ENCODE results near the gene DAB1.

DAB1 gene

GRCh38 chr1:57175506-57175905, 248.4 kb downstream of the DAB1 start:
- Histone ChIP-seq H3K36me3 (ENCODE audit: control insufficient read depth in 5 of 5, insufficient read depth in 5 of 5, low read length in 5 of 5) (no peaks in the 10 kb centered on the region), H3K9me3 (ENCODE audit: control insufficient read depth in 5 of 5, low read length in 5 of 5) (no peaks in the 10 kb centered on the region), H3K9ac (ENCODE audit: low read length in 5 of 5) (no peak overlapping the region), H3K4me1 (ENCODE audit: control insufficient read depth in 5 of 5, insufficient read depth in 5 of 5, low read length in 5 of 5) (no peaks in the 10 kb centered on the region), H3K27ac (ENCODE audit: low read depth, low read length) (no peak overlapping the region), H3K27me3 (ENCODE audit: control insufficient read depth in 5 of 5, insufficient read depth in 4 of 5, low read length in 5 of 5) (no peaks in the 10 kb centered on the region), H3K4me3 (ENCODE audit: low read depth in 1 of 5, low read length in 5 of 5) (no peak overlapping the region)

GRCh38 chr1:57172040-57172439, 251.8 kb downstream of the DAB1 start:
- Histone ChIP-seq H3K4me1 (ENCODE audit: control insufficient read depth in 5 of 5, insufficient read depth in 5 of 5, low read length in 5 of 5) (no peaks in the 10 kb centered on the region), H3K4me3 (ENCODE audit: low read depth in 1 of 5, low read length in 5 of 5) (no peak overlapping the region), H3K27me3 (ENCODE audit: control insufficient read depth in 5 of 5, insufficient read depth in 4 of 5, low read length in 5 of 5) (no peaks in the 10 kb centered on the region), H3K9ac (ENCODE audit: low read length in 5 of 5) (no peak overlapping the region), H3K27ac (ENCODE audit: low read depth, low read length) (no peak overlapping the region), H3K36me3 (ENCODE audit: control insufficient read depth in 5 of 5, insufficient read depth in 5 of 5, low read length in 5 of 5) (no peaks in the 10 kb centered on the region), H3K9me3 (ENCODE audit: control insufficient read depth in 5 of 5, low read length in 5 of 5) (no peaks in the 10 kb centered on the region)

GRCh38 chr1:57167997-57168396, 255.9 kb downstream of the DAB1 start:
- H3K27ac ChIP-seq (ENCODE audit: low read depth, low read length), result no peak overlapping the region
- H3K9ac ChIP-seq (ENCODE audit: low read length in 5 of 5), result no peak overlapping the region
- H3K4me3 ChIP-seq (ENCODE audit: low read depth in 1 of 5, low read length in 5 of 5), result no peak overlapping the region
- H3K9me3 ChIP-seq (ENCODE audit: control insufficient read depth in 5 of 5, low read length in 5 of 5), result no peaks in the 10 kb centered on the region
- H3K27me3 ChIP-seq (ENCODE audit: control insufficient read depth in 5 of 5, insufficient read depth in 4 of 5, low read length in 5 of 5), result no peaks in the 10 kb centered on the region
- no peaks in the 10 kb centered on the region for H3K36me3 ChIP-seq (ENCODE audit: control insufficient read depth in 5 of 5, insufficient read depth in 5 of 5, low read length in 5 of 5)
- no peaks in the 10 kb centered on the region for H3K4me1 ChIP-seq (ENCODE audit: control insufficient read depth in 5 of 5, insufficient read depth in 5 of 5, low read length in 5 of 5)

- no peaks in the 10 kb centered on the region for H3K27me3 ChIP-seq (ENCODE audit: control insufficient read depth in 5 of 5, insufficient read depth in 4 of 5, low read length in 5 of 5)
- no peak overlapping the region for H3K27ac ChIP-seq (ENCODE audit: low read depth, low read length)
- no peaks in the 10 kb centered on the region for H3K4me1 ChIP-seq (ENCODE audit: control insufficient read depth in 5 of 5, insufficient read depth in 5 of 5, low read length in 5 of 5)
- H3K36me3 ChIP-seq (ENCODE audit: control insufficient read depth in 5 of 5, insufficient read depth in 5 of 5, low read length in 5 of 5), result no peaks in the 10 kb centered on the region
- H3K9ac ChIP-seq (ENCODE audit: low read length in 5 of 5), result no peak overlapping the region
- no peak overlapping the region for H3K4me3 ChIP-seq (ENCODE audit: low read depth in 1 of 5, low read length in 5 of 5)
- no peaks in the 10 kb centered on the region for H3K9me3 ChIP-seq (ENCODE audit: control insufficient read depth in 5 of 5, low read length in 5 of 5)
Measured at GRCh38 chr1:57165546-57165945, 258.3 kb downstream of the DAB1 start.

- no peaks in the 10 kb centered on the region for H3K9me3 ChIP-seq (ENCODE audit: control insufficient read depth in 5 of 5, low read length in 5 of 5)
- H3K27ac ChIP-seq (ENCODE audit: low read depth, low read length), result no peak overlapping the region
- H3K36me3 ChIP-seq (ENCODE audit: control insufficient read depth in 5 of 5, insufficient read depth in 5 of 5, low read length in 5 of 5), result no peaks in the 10 kb centered on the region
- no peak overlapping the region for H3K9ac ChIP-seq (ENCODE audit: low read length in 5 of 5)
- H3K4me1 ChIP-seq (ENCODE audit: control insufficient read depth in 5 of 5, insufficient read depth in 5 of 5, low read length in 5 of 5), result no peaks in the 10 kb centered on the region
- no peak overlapping the region for H3K4me3 ChIP-seq (ENCODE audit: low read depth in 1 of 5, low read length in 5 of 5)
- no peaks in the 10 kb centered on the region for H3K27me3 ChIP-seq (ENCODE audit: control insufficient read depth in 5 of 5, insufficient read depth in 4 of 5, low read length in 5 of 5)
Measured at GRCh38 chr1:57164584-57164983, 259.3 kb downstream of the DAB1 start.

GRCh38 chr1:57163789-57164188, 260.1 kb downstream of the DAB1 start:
- no peak overlapping the region for H3K27ac ChIP-seq (ENCODE audit: low read depth, low read length)
- H3K27me3 ChIP-seq (ENCODE audit: control insufficient read depth in 5 of 5, insufficient read depth in 4 of 5, low read length in 5 of 5), result no peaks in the 10 kb centered on the region

GRCh38 chr1:57163325-57163724, 260.5 kb downstream of the DAB1 start:
- Histone ChIP-seq H3K4me1 (ENCODE audit: control insufficient read depth in 5 of 5, insufficient read depth in 5 of 5, low read length in 5 of 5) (no peaks in the 10 kb centered on the region), H3K27ac (ENCODE audit: low read depth, low read length) (no peak overlapping the region), H3K4me3 (ENCODE audit: low read depth in 1 of 5, low read length in 5 of 5) (no peak overlapping the region), H3K36me3 (ENCODE audit: control insufficient read depth in 5 of 5, insufficient read depth in 5 of 5, low read length in 5 of 5) (no peaks in the 10 kb centered on the region), H3K27me3 (ENCODE audit: control insufficient read depth in 5 of 5, insufficient read depth in 4 of 5, low read length in 5 of 5) (no peaks in the 10 kb centered on the region), H3K9me3 (ENCODE audit: control insufficient read depth in 5 of 5, low read length in 5 of 5) (no peaks in the 10 kb centered on the region), H3K9ac (ENCODE audit: low read length in 5 of 5) (no peak overlapping the region)

More at GRCh38 chr1:57163789-57164188, 260.1 kb downstream of the DAB1 start:
- H3K9me3 ChIP-seq (ENCODE audit: control insufficient read depth in 5 of 5, low read length in 5 of 5), result no peaks in the 10 kb centered on the region
- H3K9ac ChIP-seq (ENCODE audit: low read length in 5 of 5), result no peak overlapping the region
- no peaks in the 10 kb centered on the region for H3K4me1 ChIP-seq (ENCODE audit: control insufficient read depth in 5 of 5, insufficient read depth in 5 of 5, low read length in 5 of 5)
- H3K36me3 ChIP-seq (ENCODE audit: control insufficient read depth in 5 of 5, insufficient read depth in 5 of 5, low read length in 5 of 5), result no peaks in the 10 kb centered on the region
- H3K4me3 ChIP-seq (ENCODE audit: low read depth in 1 of 5, low read length in 5 of 5), result no peak overlapping the region

- H3K27ac ChIP-seq (ENCODE audit: low read depth, low read length), result no peak overlapping the region
- H3K4me3 ChIP-seq (ENCODE audit: low read depth in 1 of 5, low read length in 5 of 5), result no peak overlapping the region
- H3K36me3 ChIP-seq (ENCODE audit: control insufficient read depth in 5 of 5, insufficient read depth in 5 of 5, low read length in 5 of 5), result no peaks in the 10 kb centered on the region
Measured at GRCh38 chr1:57162607-57163261, 261.1 kb downstream of the DAB1 start.

GRCh38 chr1:57160594-57160993, 263.3 kb downstream of the DAB1 start:
- H3K27me3 ChIP-seq (ENCODE audit: control insufficient read depth in 5 of 5, insufficient read depth in 4 of 5, low read length in 5 of 5), result peaks cover 0 to 2% (median 0%) of the 10 kb centered on the region in 5 donors
- H3K9me3 ChIP-seq (ENCODE audit: control insufficient read depth in 5 of 5, low read length in 5 of 5), result no peaks in the 10 kb centered on the region
- no peaks in the 10 kb centered on the region for H3K36me3 ChIP-seq (ENCODE audit: control insufficient read depth in 5 of 5, insufficient read depth in 5 of 5, low read length in 5 of 5)
- H3K4me3 ChIP-seq (ENCODE audit: low read depth in 1 of 5, low read length in 5 of 5), result no peak overlapping the region
- H3K27ac ChIP-seq (ENCODE audit: low read depth, low read length), result no peak overlapping the region
- no peaks in the 10 kb centered on the region for H3K4me1 ChIP-seq (ENCODE audit: control insufficient read depth in 5 of 5, insufficient read depth in 5 of 5, low read length in 5 of 5)
- no peak overlapping the region for H3K9ac ChIP-seq (ENCODE audit: low read length in 5 of 5)

More at GRCh38 chr1:57162607-57163261, 261.1 kb downstream of the DAB1 start:
- no peaks in the 10 kb centered on the region for H3K4me1 ChIP-seq (ENCODE audit: control insufficient read depth in 5 of 5, insufficient read depth in 5 of 5, low read length in 5 of 5)
- H3K27me3 ChIP-seq (ENCODE audit: control insufficient read depth in 5 of 5, insufficient read depth in 4 of 5, low read length in 5 of 5), result peaks cover 0 to 1% (median 0%) of the 10 kb centered on the region in 5 donors
- no peak overlapping the region for H3K9ac ChIP-seq (ENCODE audit: low read length in 5 of 5)
- H3K9me3 ChIP-seq (ENCODE audit: control insufficient read depth in 5 of 5, low read length in 5 of 5), result no peaks in the 10 kb centered on the region

- no peaks in the 10 kb centered on the region for H3K9me3 ChIP-seq (ENCODE audit: control insufficient read depth in 5 of 5, low read length in 5 of 5)
- no peaks in the 10 kb centered on the region for H3K4me1 ChIP-seq (ENCODE audit: control insufficient read depth in 5 of 5, insufficient read depth in 5 of 5, low read length in 5 of 5)
- no peak overlapping the region for H3K4me3 ChIP-seq (ENCODE audit: low read depth in 1 of 5, low read length in 5 of 5)
- H3K27ac ChIP-seq (ENCODE audit: low read depth, low read length), result no peak overlapping the region
- H3K36me3 ChIP-seq (ENCODE audit: control insufficient read depth in 5 of 5, insufficient read depth in 5 of 5, low read length in 5 of 5), result no peaks in the 10 kb centered on the region
- peaks cover 0 to 2% (median 0%) of the 10 kb centered on the region in 5 donors for H3K27me3 ChIP-seq (ENCODE audit: control insufficient read depth in 5 of 5, insufficient read depth in 4 of 5, low read length in 5 of 5)
- no peak overlapping the region for H3K9ac ChIP-seq (ENCODE audit: low read length in 5 of 5)
Measured at GRCh38 chr1:57158604-57158998, 265.3 kb downstream of the DAB1 start.

Measured in subcutaneous abdominal adipose tissue (tissue), 5 donors.